Testis (tissue), 2 donors: Measurements from ENCODE around the gene ACSM6.
"Not testable (repeated sequence)": the region's sequence is repeated elsewhere in the genome, so short reads cannot be mapped to it uniquely, and the experiment has no call there.

Experiments
- CTCF ChIP-seq, 3 experiments: fragments of 450-650 bp in 2 of 3; fragments of 200-600 bp in 1 of 3; sonication (generic) in 1 of 3; IDR thresholded peaks; one replicate each; pipeline ENCODE4 v1.5.1; 2016 to 2019; ENCODE audit warnings: antibody characterized with exemption in 3 of 3, mild to moderate bottlenecking in 2 of 3, moderate library complexity in 1 of 3
- POLR2A ChIP-seq: fragments of 450-650 bp; IDR thresholded peaks from one replicate; pipeline ENCODE4 v1.6.1; 2017; ENCODE audit warnings: antibody characterized with exemption, mild to moderate bottlenecking, moderate library complexity

- not testable (repeated sequence) for TF ChIP-seq CTCF (IDR thresholded peaks at IDR 0.05); POLR2A
Measured at GRCh38 chr10:95228934-95229723, 35.1 kb downstream of the ACSM6 start.
